ENCODE data around the gene DMD.

The DMD gene

DNA sequence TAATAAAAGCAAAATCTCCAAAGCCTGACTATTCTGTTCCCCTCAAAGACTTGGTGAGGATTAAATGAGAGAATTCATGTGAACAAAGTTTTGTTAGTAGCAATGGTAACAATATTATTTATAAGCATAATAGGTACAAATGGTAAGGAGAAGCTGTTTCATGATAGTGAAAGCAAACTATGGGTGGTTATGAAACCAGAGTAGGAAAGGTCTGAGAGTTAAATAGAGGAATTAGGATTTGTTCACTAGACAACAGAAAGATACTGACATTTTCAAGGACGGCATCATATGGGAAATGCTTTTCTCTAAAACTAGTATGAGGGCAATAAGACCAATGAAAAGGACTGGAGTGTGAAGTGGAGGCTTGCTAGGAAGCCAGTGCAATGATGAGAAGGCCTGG lies 2010.9 kb downstream of the DMD start:
- no peak for DNase-seq

GRCh38 chrX:31199840-31200114 lies 2011.6 kb downstream of the DMD start:
- no peak for DNase-seq

DNA sequence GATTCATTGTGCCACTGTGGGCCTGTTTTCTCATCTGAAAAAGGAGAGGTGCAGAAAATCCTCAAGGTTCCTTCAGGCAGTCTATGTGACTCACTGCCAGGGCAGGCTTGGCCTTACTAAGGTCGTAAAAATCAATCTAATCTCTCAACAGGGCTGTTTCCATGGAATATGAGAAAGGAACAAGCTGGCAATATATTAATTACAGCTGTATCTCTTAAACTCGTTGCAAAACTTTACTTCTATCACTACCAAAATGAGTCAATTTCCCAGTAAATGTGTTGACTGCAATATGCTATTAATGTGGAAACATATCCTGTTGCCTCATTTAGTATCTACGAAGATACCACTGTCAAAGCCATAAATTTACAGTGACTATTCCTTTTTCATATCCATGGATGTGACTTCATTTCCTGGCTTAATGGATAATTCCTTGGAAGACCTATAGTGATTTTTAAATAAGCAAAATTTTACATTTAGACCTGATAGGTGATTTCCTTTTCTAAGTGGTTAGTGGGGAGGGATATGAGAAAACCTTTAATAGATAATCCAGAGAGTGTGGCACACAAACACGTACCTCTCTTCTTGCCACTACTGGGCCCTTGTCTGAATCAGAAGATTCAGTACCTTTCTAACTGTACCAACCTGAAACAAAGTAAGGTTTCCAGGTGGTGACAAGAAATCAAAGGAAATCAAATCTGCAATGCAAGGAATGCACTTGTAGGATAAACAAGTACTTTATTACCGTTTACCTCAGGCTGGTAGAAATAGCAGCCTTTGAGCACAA lies 2012.1 kb downstream of the DMD start:
- DNase-seq: no peak

DNA sequence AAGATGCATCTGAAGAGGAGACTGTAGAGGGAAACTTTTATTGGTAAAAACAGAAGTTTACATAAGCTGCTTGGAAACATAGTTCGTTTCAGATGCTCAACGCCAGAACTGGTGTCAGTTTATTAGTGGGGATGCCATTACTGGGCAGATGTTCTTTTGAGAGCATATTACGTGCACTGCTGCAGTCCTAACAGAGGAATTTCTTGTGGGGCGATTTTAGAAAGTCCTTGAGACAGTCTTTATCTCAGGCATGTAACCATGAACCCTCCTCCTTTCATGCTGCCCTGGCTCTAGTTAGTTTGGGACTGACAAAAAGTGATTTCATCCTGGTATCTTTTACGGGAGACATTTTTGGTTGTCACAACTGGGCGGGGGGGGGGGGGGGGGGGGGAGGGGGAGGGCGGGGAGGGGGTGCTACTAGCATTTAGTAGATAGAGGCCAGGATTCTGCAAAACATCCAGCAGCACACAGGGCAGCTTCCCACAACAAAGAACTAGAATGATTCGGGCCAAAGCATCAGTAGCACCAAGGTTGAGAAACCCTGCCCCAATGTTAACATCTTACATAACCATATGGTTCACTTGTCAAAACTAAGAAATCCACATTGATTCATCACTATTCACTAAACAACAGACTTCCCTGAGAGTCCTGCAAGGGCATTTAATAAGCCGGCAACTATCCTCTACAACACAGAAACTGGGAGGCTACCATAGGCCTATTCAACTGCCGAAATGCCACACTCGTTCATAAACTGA lies 2021.0 kb downstream of the DMD start:
- DNase-seq: no peak

- DNase-seq: no peak
These were observed 2024.5 kb downstream of the DMD start for GRCh38 chrX:31186693-31187338.

DNA sequence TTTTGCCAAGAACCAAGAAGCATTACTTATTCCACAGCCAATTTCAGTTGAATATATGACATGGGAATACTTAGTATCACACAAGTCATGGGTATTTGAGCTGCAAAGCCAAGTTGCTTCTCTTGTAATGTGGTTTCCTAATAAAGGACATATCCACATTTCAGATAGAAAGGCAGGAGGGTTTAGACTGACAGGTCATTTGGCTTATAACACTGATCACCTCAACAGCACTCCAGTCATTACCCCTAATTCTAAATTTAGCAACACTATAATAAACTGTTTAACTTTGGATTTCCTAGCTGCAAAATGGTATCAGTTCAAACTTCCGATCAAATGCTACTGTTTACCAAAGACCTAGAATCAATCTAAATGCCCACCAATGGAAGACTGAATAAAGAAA lies 2025.5 kb downstream of the DMD start:
- no peak for DNase-seq

- DNase-seq: no peak
These were observed 2029.9 kb downstream of the DMD start for GRCh38 chrX:31181377-31182000.

DNA sequence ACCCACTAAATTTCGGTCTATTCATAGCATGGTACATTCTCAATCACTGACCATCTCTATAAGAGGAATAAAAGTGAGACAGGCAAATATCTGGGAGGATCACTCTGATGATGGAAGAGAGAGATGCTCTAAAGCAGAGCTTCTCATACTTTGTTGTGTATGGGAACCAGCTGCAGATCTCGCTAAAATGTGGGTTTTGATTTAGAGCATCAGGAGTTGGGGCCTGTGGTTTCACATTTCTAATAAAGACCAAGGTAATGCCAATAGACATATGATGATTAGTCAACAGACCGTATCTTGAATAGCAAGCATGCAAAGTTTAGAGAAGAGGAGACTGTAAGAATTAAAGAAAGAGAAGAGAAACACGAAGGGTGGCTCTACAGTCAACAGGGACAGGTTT lies 2032.1 kb downstream of the DMD start:
- DNase-seq: no peak

DNA sequence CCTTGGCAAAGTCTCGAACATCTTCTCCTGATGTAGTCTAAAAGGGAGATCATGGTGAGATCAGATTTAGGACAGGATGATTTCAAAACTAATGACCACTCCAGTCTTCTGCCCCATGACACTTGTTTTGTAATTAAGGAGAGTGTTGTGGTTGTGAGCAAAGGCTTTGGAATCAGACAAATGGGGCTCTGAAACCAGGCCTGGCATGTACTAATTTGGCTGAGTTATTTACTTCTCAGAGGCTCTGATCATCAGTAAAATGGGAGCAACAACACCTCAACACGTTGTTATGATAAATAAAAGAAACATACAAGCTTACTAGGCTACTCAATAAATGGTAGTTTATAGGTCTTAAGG lies 2032.6 kb downstream of the DMD start:
- no peak for DNase-seq

DNA sequence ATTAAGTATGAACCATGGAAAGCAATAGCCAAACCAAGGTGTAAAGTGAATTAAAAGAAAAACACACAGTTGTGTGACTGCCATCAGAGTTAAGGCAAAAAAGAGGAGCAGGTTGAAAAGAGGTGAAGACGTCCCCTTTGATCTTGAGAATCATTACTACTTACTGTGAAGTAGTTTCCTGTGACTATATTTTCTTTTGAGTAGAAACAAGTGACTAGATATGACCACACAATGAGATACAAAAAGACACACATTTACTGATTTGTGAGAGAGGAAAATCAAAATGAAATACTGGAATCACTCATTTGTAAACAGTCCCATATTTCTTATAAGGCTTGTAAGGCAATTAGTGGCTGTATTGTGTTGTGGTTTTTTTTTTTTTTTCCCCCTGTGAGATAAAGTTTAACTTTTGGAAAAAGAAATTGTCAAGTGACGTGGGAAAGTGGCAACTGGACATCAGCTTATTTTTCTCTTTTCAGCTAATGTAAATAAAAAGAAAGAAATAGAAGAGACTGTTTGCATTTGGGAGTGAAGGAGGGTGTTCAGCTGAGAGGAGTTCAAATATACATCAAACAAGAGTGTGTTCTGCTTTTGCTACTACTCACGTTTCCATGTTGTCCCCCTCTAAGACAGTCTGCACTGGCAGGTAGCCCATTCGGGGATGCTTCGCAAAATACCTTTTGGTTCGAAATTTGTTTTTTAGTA lies 2033.1 kb downstream of the DMD start:
- no peak for DNase-seq

GRCh38 chrX:31170792-31171191 lies 2040.6 kb downstream of the DMD start:
- no peak for DNase-seq

GRCh38 chrX:31168551-31168950 lies 2042.8 kb downstream of the DMD start:
- DNase-seq: no peak

DNA sequence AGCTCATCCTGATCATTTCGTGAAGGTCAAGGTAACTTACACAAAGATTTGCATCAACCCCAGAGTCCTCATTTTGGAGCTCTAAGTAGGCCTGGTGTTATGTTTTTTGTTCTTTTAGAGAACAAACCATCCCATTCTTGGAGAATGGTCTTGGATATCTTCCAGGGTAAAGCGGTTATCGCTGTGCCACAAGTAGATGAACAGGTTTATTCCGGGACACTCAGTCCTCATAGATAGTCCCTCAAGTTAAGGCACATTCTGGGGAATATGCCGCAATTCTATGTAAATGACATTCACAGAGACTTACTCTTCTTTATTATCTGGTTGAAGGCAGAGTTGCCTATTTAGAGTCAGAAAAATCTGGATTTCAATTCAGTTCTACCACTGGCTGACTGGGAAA lies 2044.5 kb downstream of the DMD start:
- no peak for DNase-seq

GRCh38 chrX:31166416-31166815 lies 2044.9 kb downstream of the DMD start:
- no peak for DNase-seq

DNA sequence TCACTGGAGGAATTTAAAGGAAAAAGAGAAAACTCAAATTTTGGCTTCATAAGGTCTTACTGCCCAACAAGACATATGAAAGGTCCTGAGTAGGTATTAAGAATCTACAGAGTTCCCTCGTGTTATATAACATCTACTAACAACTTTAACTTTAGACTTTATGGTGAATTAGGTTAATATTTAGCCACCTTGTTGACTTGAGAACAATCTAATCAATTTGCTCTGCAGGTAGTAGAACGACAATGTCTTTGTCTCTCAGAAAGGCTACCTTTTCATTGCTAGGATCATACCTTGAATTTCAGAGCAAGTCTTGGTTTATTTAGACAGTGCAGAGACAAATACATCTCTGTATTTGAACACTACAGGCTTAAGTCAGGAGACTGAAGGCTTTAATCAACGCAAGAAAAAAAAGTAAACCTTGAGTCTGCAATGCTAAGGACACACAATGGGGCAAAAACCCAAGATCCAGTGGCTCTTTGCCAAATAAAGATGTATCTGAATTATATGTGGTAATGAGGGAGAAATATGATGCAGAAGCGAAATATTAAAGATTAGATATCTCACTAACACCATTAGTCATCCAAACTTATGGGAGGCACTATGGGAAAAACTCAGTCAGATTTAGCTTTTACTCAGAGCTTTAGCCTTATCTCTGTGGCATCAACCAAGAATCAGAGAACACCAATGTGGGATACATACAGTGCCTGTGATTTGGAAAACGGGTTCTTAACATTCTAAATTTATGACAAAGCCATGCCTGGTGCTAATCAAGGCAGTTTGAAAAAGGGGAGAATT lies 2045.9 kb downstream of the DMD start:
- no peak for DNase-seq

- DNase-seq: no peak
These were observed 2056.4 kb downstream of the DMD start for GRCh38 chrX:31154946-31155345.

DNA sequence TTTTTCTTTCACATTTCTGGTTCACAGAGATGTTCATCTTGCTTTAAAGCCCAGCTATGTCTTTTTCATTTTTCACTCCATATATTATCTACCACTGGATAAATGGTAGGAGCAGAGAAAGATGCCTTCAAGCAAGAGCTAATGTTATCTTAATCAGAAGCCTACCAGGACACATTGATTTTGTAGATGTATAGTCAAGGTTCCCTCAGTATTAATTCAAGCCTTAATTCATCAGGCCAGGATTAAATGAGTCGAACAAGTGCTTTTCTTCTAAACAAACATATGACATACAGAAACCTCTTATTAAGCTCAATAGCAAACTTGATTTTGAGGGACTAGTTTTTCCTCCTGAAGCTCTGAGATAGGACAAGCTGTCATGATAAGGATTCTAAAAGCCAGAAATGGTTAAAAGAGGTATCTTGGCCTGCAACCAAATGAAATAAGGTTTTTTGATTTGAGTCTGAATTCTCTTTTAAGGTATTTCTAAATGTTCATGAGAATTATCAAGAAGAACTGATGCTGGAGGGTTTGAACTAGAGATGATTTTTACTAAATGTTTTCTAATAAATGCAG lies 2057.8 kb downstream of the DMD start:
- no peak for DNase-seq

- no peak for DNase-seq
These were observed 2064.2 kb downstream of the DMD start for GRCh38 chrX:31147175-31147574.

DNA sequence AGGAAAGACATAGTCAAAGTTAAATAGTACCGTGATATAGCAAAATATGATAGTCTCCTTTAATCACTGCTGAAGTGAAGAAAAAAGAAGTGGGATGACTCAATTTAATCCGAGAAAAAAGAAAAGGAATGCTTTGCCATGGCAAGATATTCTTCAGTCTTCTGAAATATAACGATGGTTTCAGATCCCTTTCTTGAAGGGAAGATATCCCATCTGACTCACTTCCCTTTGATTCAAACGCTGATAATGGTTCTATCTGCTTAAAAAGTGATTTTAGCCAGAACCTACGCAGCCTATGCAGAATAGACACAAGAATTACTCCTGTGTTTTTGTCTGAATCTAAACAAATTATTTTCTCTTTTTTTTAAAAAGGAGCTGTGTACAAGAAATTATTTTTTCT lies 2071.4 kb downstream of the DMD start:
- no peak for DNase-seq

- DNase-seq: no peak
These were observed 2073.2 kb downstream of the DMD start for GRCh38 chrX:31138124-31138523.

- DNase-seq: no peak
These were observed 2075.2 kb downstream of the DMD start for GRCh38 chrX:31136144-31136611.

GRCh38 chrX:31132821-31133241 lies 2078.5 kb downstream of the DMD start:
- no peak for DNase-seq

Data from stimulated activated CD4-positive, alpha-beta T cell treated with anti-CD3 and anti-CD28 coated beads, Interleukin-1b, Interleukin-23, amount 100 ng/mL, for 48 hours (primary cell).